Common myeloid progenitor, CD34-positive (primary cell): ENCODE results near the gene ZNF132.
A peak's percentile ranks its signal among the peaks of the same experiment; 100 is the strongest.

Source experiments
- CTCF ChIA-PET: fragments of 350-600 bp; sonication (Branson Sonifier 250); formaldehyde crosslinking; loops from one replicate; lab custom pipeline; 2021; ENCODE audit warnings: antibody characterized with exemption; lab: Charles Lee
- POLR2A ChIA-PET: fragments of 350-600 bp; sonication (Branson Sonifier 250); formaldehyde crosslinking; loops from one replicate; lab custom pipeline; 2021; ENCODE audit warnings: antibody characterized with exemption; lab: Charles Lee
- DNase-seq, 3 donors: peaks; one replicate each; pipeline versions ENCODE4 v3.0.0 to v3.0.0-alpha.2; 2013
- H3K27ac ChIP-seq, 2 experiments: 1 replicate in 1 of 2; 2 replicates in 1 of 2; pipeline ENCODE4 v1.7.0; 2013; ENCODE audit warnings: inconsistent platforms in 2 of 2, low read length in 2 of 2, mild to moderate bottlenecking in 2 of 2, low read depth in 1 of 2, moderate library complexity in 1 of 2; ENCODE audit not compliant: severe bottlenecking in 2 of 2, insufficient read depth in 1 of 2, poor library complexity in 1 of 2
- H3K27me3 ChIP-seq, 5 experiments: replicated peaks in 2 of 5; 1 replicate in 3 of 5; 2 replicates in 2 of 5; pipeline versions ENCODE4 v1.6.1 to v1.7.0; 2013; ENCODE audit warnings: low read length in 4 of 5, mild to moderate bottlenecking in 2 of 5, moderate library complexity in 2 of 5, inconsistent platforms in 1 of 5; ENCODE audit not compliant: insufficient read depth in 5 of 5, control insufficient read depth in 4 of 5
- H3K36me3 ChIP-seq, 4 experiments: 1 replicate in 2 of 4; 2 replicates in 2 of 4; pipeline versions ENCODE4 v1.6.1 to v1.7.0; 2013; ENCODE audit warnings: low read length in 3 of 4, control low read depth in 1 of 4, mild to moderate bottlenecking in 1 of 4; ENCODE audit not compliant: control insufficient read depth in 4 of 4, insufficient read depth in 4 of 4
- H3K4me1 ChIP-seq, 4 experiments: 1 replicate in 3 of 4; 2 replicates in 1 of 4; pipeline versions ENCODE4 v1.6.1 to v1.7.1; 2013; ENCODE audit warnings: low read length in 3 of 4, mild to moderate bottlenecking in 3 of 4, control low read depth in 1 of 4, inconsistent platforms in 1 of 4, moderate library complexity in 1 of 4; ENCODE audit not compliant: control insufficient read depth in 4 of 4, insufficient read depth in 4 of 4; ENCODE audit errors: control extremely low read depth in 1 of 4
- H3K4me3 ChIP-seq, 7 experiments: 1 replicate in 4 of 7; 2 replicates in 3 of 7; pipeline versions ENCODE4 v1.5.1 to v1.7.0; 2013; ENCODE audit warnings: mild to moderate bottlenecking in 7 of 7, low read length in 6 of 7, moderate library complexity in 6 of 7, inconsistent platforms in 2 of 7, low read depth in 2 of 7, control low read depth in 1 of 7; ENCODE audit not compliant: insufficient read depth in 4 of 7, control insufficient read depth in 1 of 7; ENCODE audit errors: extremely low read depth in 1 of 7
- H3K9me3 ChIP-seq, 5 experiments: 1 replicate in 4 of 5; 2 replicates in 1 of 5; pipeline versions ENCODE4 v1.6.1 to v1.7.1; 2013; ENCODE audit warnings: low read length in 4 of 5, mild to moderate bottlenecking in 2 of 5, inconsistent platforms in 1 of 5, low read depth in 1 of 5, moderate library complexity in 1 of 5; ENCODE audit not compliant: control insufficient read depth in 4 of 5, insufficient read depth in 2 of 5; ENCODE audit errors: control extremely low read depth in 1 of 5
- WGBS: methylation state at CpG from one replicate; pipeline ENCODE4 v1.1.5; 2013; ENCODE audit not compliant: insufficient coverage; 5-methylcytosine and 5-hydroxymethylcytosine counted together

Gene ZNF132

DNA sequence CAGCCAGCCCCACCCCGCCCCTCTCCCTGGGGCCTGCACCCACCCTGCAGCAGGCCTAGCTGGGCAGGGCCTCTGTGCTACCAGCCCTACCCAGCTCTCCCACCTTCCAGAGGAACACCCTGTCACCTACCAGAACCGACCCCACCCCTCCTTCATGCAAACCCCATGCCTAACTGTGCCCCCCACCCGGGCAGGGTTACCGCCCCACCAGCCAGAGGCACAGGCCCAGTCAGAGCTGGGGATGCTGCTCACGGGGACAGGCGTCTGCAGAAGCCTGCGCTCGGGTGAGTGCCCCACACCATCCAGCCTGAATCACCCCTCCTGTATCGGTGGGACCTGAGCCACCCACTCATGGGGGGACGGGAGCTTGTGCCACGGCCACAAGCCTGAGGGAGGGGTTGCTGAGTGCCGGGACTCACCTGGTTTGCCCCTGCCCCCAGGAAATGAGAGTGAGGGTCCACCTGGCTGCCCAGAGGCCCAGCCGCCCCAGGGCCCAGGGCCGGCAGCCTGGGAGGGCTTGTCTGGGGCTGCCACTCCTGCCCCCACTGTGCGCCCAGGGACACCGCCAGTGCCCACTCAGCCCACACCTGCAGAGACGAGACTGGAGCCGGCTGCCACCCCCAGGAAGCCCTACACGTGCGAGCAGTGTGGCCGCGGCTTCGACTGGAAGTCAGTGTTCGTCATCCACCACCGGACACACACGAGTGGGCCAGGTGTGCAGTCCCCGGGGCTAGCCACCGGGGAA lies 40.0 kb upstream of the ZNF132 start:
- Histone ChIP-seq H3K4me1 (peaks cover 7 to 19% (median 18%) of the 10 kb centered on the region in 4 experiments), H3K9me3 (no peaks in the 10 kb centered on the region), H3K27ac (no peak overlapping the region), H3K4me3 (no peak overlapping the region), H3K27me3 (no peaks in the 10 kb centered on the region), H3K36me3 (peaks cover 0 to 31% (median 12%) of the 10 kb centered on the region in 4 experiments)
- CTCF ChIA-PET: no interaction called here
- WGBS: 94% methylated on average over 23 of the region's 28 CpGs
- POLR2A ChIA-PET: no interaction called here
- no peak for DNase-seq

DNA sequence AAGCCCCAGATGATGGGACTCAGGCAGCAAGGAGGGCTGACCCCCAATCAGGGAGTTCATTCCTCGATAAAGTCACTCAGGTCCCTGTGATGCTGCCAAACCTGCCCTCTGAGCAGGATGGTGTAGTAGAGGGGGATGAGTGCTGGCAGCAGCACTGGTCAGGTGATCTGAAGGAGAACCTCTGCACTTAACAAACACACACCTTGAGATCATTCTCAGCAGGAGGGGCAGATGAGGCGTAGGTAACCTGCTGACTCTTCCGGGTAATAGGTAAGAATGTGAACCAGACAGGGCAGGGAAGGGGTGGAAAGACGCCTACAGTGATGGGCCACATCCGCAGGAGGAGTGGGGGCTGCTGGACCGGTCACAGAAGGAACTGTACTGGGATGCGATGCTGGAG lies 39.4 kb upstream of the ZNF132 start:
- Histone ChIP-seq H3K4me1 (peaks cover 7 to 24% (median 21%) of the 10 kb centered on the region in 4 experiments), H3K9me3 (no peaks in the 10 kb centered on the region), H3K36me3 (peaks cover 0 to 31% (median 12%) of the 10 kb centered on the region in 4 experiments), H3K27ac (no peak overlapping the region), H3K27me3 (no peaks in the 10 kb centered on the region), H3K4me3 (no peak overlapping the region)
- DNase-seq: no peak
- CTCF ChIA-PET: interaction anchor here (1.1 to 1.4 kb wide), 3 partner anchors 11 to 91 kb away, joined by 3 to 4 read pairs (median 4); no protein-coding TSS in a partner anchor
- POLR2A ChIA-PET: no interaction called here
- WGBS: 100% methylated on average over 7 of the region's 7 CpGs

DNA sequence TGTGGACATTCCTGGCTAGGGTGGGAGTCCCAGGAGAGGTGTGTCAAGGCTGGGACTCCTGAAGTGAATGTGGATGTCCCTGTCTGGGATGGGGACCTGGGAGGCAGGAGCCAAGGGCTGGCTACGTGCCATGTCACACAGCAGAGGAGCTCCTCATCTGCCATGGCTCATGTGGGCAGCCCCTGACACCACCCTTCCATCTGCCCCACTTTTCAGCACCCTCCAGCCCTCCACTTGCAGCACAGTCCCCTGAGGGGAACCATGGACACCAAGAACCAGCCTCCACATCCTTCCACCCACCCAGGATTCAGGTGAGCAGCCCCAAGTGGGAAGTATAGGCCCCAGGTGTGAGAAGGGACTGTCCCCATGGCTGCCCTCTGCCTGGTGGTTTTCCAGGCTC lies 37.9 kb upstream of the ZNF132 start:
- WGBS: no CpG with 5 or more reads among the region's 1 CpG
- ChIA-PET POLR2A (no interaction called here), CTCF (interaction anchor here (1.1 to 1.6 kb wide), 4 partner anchors 18 to 89 kb away, joined by 3 to 6 read pairs (median 4); no protein-coding TSS in a partner anchor)
- Histone ChIP-seq H3K36me3 (peaks cover 0 to 40% (median 18%) of the 10 kb centered on the region in 4 experiments), H3K27ac (no peak overlapping the region), H3K27me3 (no peaks in the 10 kb centered on the region), H3K4me3 (no peak overlapping the region), H3K4me1 (peaks cover 7 to 25% (median 21%) of the 10 kb centered on the region in 4 experiments), H3K9me3 (no peaks in the 10 kb centered on the region)
- no peak for DNase-seq

DNA sequence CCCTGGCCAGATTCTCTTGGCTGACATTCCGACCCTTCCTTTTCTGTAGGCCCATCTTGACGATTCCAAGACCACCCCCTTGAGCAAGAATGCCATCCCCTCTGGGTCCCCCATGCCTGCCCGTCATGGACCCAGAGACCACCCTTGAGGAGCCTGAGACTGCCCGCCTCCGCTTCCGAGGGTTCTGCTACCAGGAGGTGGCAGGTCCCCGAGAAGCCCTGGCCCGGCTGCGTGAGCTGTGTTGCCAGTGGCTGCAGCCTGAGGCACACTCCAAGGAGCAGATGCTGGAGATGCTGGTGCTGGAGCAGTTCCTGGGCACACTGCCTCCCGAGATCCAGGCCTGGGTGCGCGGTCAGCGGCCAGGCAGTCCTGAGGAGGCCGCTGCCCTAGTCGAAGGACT lies 37.2 kb upstream of the ZNF132 start:
- ChIA-PET CTCF (interaction anchor here (0.7 to 1.6 kb wide), 3 partner anchors 16 to 42 kb away, joined by 3 to 6 read pairs (median 3); no protein-coding TSS in a partner anchor), POLR2A (interaction anchor here (1.4 kb wide), 1 partner anchor 115 kb away, joined by 3 read pairs; the partner anchor contains the start of gene ZNF497)
- Histone ChIP-seq H3K9me3 (no peaks in the 10 kb centered on the region), H3K4me3 (peak overlapping the region in 4 of 7 experiments; percentile 74 to 89 (median 82)), H3K4me1 (peaks cover 7 to 25% (median 21%) of the 10 kb centered on the region in 4 experiments), H3K36me3 (peaks cover 0 to 42% (median 22%) of the 10 kb centered on the region in 4 experiments), H3K27ac (peak overlapping the region in 1 of 2 experiments; percentile 88), H3K27me3 (no peaks in the 10 kb centered on the region)
- DNase-seq: no peak
- WGBS: 89% methylated on average over 10 of the region's 15 CpGs

DNA sequence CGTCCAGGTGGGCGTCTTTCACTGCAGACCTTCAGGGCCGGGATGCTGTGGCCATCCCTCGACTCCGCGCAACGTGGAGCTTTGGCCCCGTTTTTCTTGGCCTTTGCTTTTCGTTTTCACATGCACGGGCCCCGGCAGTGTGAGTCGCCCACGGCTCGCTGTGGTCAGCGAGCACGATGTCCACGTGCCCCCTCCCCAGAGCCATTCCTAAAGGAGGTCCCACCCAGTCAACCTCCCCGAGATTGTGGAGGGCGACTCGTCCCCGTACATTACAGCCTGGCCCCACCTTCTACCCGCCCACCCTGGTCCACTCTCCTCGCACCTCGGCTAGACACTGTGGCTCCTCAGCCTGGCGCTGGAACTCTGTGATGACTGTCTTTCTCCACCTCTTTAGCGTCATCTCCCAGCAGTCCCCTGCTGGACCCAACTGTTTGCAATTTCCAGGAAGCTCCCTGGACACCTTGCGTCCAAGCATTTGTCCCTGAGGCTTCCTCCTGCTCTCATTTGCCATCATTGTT lies 36.6 kb upstream of the ZNF132 start:
- H3K4me1 ChIP-seq: peaks cover 7 to 25% (median 21%) of the 10 kb centered on the region in 4 experiments
- ChIA-PET CTCF (interaction anchor here (0.7 to 1.6 kb wide), 3 partner anchors 17 to 42 kb away, joined by 3 to 6 read pairs (median 3); no protein-coding TSS in a partner anchor), POLR2A (interaction anchor here (0.6 to 1.4 kb wide), 2 partner anchors 88 to 114 kb away, joined by 3 to 5 read pairs; partner anchors contain the start of gene ZNF497)
- H3K9me3 ChIP-seq: no peaks in the 10 kb centered on the region
- peak in 1 of 3 donors; percentile 14 for DNase-seq
- 4% methylated on average over 20 of the region's 27 CpGs for WGBS
- H3K36me3 ChIP-seq: peaks cover 0 to 45% (median 25%) of the 10 kb centered on the region in 4 experiments
- peak overlapping the region; percentile 72 to 88 for H3K27ac ChIP-seq
- peak overlapping the region; percentile 29 to 89 (median 75) for H3K4me3 ChIP-seq
- no peaks in the 10 kb centered on the region for H3K27me3 ChIP-seq

DNA sequence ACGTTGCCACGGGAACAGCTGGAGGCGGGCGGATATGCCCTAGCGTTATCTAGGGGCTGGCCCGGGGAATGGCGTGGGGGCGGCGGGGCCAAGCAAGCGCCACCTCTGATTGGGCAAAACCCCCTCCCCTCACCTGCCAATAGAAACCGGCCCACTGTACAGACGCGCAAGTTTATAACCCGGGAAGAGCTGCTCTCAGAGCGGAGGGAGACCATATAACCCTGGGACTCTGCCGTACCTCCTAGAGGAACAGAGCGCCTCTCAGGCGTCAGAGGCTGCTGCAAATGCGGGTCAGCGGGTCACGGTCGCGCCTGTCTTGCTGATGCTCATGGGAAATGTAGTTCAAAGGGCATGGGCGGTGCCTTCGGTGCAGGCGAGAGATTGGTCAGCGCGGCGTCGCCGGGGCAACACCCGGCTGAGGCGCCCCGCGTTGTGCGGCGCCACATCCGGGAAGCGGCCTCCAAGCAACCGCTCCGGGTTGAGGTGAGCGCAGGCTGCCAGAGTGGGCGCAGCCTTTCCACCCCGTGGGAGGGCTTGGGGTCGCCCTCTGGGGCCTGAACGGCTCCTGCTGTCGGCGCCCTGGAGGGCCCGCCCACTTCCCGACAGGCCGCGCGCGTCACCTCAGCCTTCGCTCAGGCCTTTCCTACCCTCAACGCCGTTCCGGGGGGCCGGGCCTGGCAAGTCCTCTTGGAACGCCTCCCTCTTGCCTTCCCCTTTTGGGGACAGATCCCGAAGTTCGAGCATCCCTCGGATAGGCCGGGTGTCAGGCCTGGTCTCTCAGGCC lies 36.0 kb upstream of the ZNF132 start, which contains the start of gene ZNF446:
ZNF446 (plus strand) TSS at position 639 of the 784 bp plus-strand sequence. CDS start 867 bp downstream, outside the sequence.
- Histone ChIP-seq H3K4me1 (peaks cover 7 to 25% (median 21%) of the 10 kb centered on the region in 4 experiments), H3K27ac (peak within 1 kb of the TSS; percentile 72 to 88), H3K27me3 (no peaks in the 10 kb centered on the region), H3K36me3 (peaks cover 0 to 43% (median 22%) of the 10 kb centered on the region in 4 experiments), H3K9me3 (no peaks in the 10 kb centered on the region), H3K4me3 (peak within 1 kb of the TSS; percentile 51 to 89 (median 76))
- POLR2A ChIA-PET: interaction anchor here (0.6 to 1.4 kb wide), 4 partner anchors 36 to 1236 kb away, joined by 3 to 5 read pairs (median 3); partner anchors contain the start of genes ZNF132 and ZNF497
- peak; percentile 98 to 100 (median 99) for DNase-seq
- WGBS: under 1% methylated on average over 64 of the region's 64 CpGs
- CTCF ChIA-PET: interaction anchor here (1.4 kb wide), 1 partner anchor 17 kb away, joined by 3 read pairs; no protein-coding TSS in a partner anchor
